Liver (tissue), 9 donors: ENCODE results near the gene COL4A4. TPM values are rescaled to one million over a fixed set of nuclear protein-coding genes. Genes with fewer than 3 reads are reported as not detected.
"Not testable (repeated sequence)": the region's sequence is repeated elsewhere in the genome, so short reads cannot be mapped to it uniquely, and the experiment has no call there.

Experiments
- DNase-seq: peaks from one replicate; pipeline ENCODE4 v3.0.0-alpha.2; 2017; ENCODE audit warnings: low spot score
- H3K27ac ChIP-seq, 2 donors: one replicate each; pipeline ENCODE4 v1.7.0; 2013; ENCODE audit warnings: inconsistent platforms in 2 of 2, low read length in 2 of 2, control low read depth in 1 of 2, low read depth in 1 of 2, mild to moderate bottlenecking in 1 of 2
- H3K27me3 ChIP-seq, 4 donors: one replicate each; pipeline versions ENCODE4 v1.6.1 to v1.7.0; 2013; ENCODE audit warnings: low read length in 3 of 4, inconsistent platforms in 1 of 4, mild to moderate bottlenecking in 1 of 4, moderate library complexity in 1 of 4; ENCODE audit not compliant: control insufficient read depth in 4 of 4, insufficient read depth in 4 of 4
- H3K36me3 ChIP-seq, 4 donors: one replicate each; pipeline versions ENCODE4 v1.6.1 to v1.7.0; 2013; ENCODE audit warnings: low read length in 3 of 4, mild to moderate bottlenecking in 3 of 4, low read depth in 1 of 4, moderate library complexity in 1 of 4; ENCODE audit not compliant: control insufficient read depth in 4 of 4, insufficient read depth in 3 of 4
- H3K4me1 ChIP-seq, 4 donors: one replicate each; pipeline versions ENCODE4 v1.6.1 to v1.7.0; 2013; ENCODE audit warnings: low read length in 3 of 4, mild to moderate bottlenecking in 3 of 4, moderate library complexity in 1 of 4; ENCODE audit not compliant: control insufficient read depth in 4 of 4, insufficient read depth in 4 of 4
- H3K4me3 ChIP-seq, 3 donors: one replicate each; pipeline versions ENCODE4 v1.6.1 to v1.7.0; 2013; ENCODE audit warnings: low read length in 3 of 3, control low read depth in 1 of 3, low read depth in 1 of 3, mild to moderate bottlenecking in 1 of 3
- H3K9ac ChIP-seq, 2 donors: one replicate each; pipeline ENCODE4 v1.7.0; 2013; ENCODE audit warnings: low read length in 2 of 2, mild to moderate bottlenecking in 2 of 2, moderate library complexity in 2 of 2, control low read depth in 1 of 2, low read depth in 1 of 2
- H3K9me3 ChIP-seq, 4 donors: one replicate each; pipeline versions ENCODE4 v1.6.1 to v1.7.0; 2013; ENCODE audit warnings: low read length in 3 of 4; ENCODE audit not compliant: control insufficient read depth in 4 of 4
- FOXA2 ChIP-seq: IDR thresholded peaks from 2 replicates; pipeline ENCODE4 v1.6.1; 2016; ENCODE audit warnings: antibody characterized with exemption
- GABPA ChIP-seq, 2 donors: IDR thresholded peaks in 1 of 2; conservative IDR thresholded peaks in 1 of 2; 2 replicates each; pipeline ENCODE4 v1.6.1; 2016; ENCODE audit warnings: antibody characterized with exemption in 2 of 2, mild to moderate bottlenecking in 1 of 2, moderate library complexity in 1 of 2
- HNF4G ChIP-seq: IDR thresholded peaks from 2 replicates; pipeline ENCODE4 v1.6.1; 2016; ENCODE audit warnings: antibody characterized with exemption
- JUND ChIP-seq, 2 donors: IDR thresholded peaks; 2 replicates each; pipeline ENCODE4 v1.6.1; 2016; ENCODE audit warnings: antibody characterized with exemption in 2 of 2
- NR2F2 ChIP-seq: IDR thresholded peaks from 2 replicates; pipeline ENCODE4 v1.6.1; 2016; ENCODE audit warnings: antibody characterized with exemption
- RAD21 ChIP-seq, 2 donors: IDR thresholded peaks; 2 replicates each; pipeline ENCODE4 v1.6.1; 2016; ENCODE audit warnings: antibody characterized with exemption in 2 of 2, mild to moderate bottlenecking in 2 of 2
- RXRA ChIP-seq, 2 donors: IDR thresholded peaks; 2 replicates each; pipeline ENCODE4 v1.6.1; 2017 to 2018; ENCODE audit warnings: antibody characterized with exemption in 2 of 2, mild to moderate bottlenecking in 1 of 2
- TAF1 ChIP-seq: conservative IDR thresholded peaks from 2 replicates; pipeline ENCODE4 v1.6.1; 2016; ENCODE audit warnings: antibody characterized with exemption, mild to moderate bottlenecking
- YY1 ChIP-seq: IDR thresholded peaks from 2 replicates; pipeline ENCODE4 v1.6.1; 2016; ENCODE audit warnings: antibody characterized with exemption, mild to moderate bottlenecking
- WGBS: extraction: QIAGEN DNeasy Blood & Tissue Kit; methylation state at CpG from one replicate; pipeline ENCODE4 v1.1.7; 2013; 5-methylcytosine and 5-hydroxymethylcytosine counted together
- polyA plus RNA-seq, 2 donors: library from polyadenylated mRNA; stranded (reverse) in 1 of 2; unstranded in 1 of 2; fragments of 200-250 nt in 1 of 2; fragments of >200 nt in 1 of 2; fragmentation: Nextera tagmentation in 1 of 2; extraction: Ambion mirVana in 1 of 2; gene quantifications; one replicate each; pipeline versions ENCODE4 v1.2.1 to v1.2.3, GENCODE V29; 2013 to 2015
- total RNA-seq, 2 donors: library from RNA; depleted of rRNA; stranded (reverse); fragments of >200 nt; gene quantifications; one replicate each; pipeline ENCODE4 v1.2.3, GENCODE V29; 2014
- TF ChIP-seq, protein P1 (sequence below): IDR thresholded peaks from 2 replicates; pipeline ENCODE4 v1.6.1; 2016; ENCODE audit warnings: antibody characterized with exemption, mild to moderate bottlenecking
- TF ChIP-seq, protein P2 (sequence below): IDR thresholded peaks from 2 replicates; pipeline ENCODE4 v1.6.1; 2016; ENCODE audit warnings: antibody characterized with exemption
- TF ChIP-seq, protein P3 (sequence below): IDR thresholded peaks from 2 replicates; pipeline ENCODE4 v1.6.1; 2016; ENCODE audit warnings: antibody characterized with exemption
- donor health status: healthy.
- donor health status: healthy.
- donor health status: healthy.
- donor health status: healthy.
- donor health status: healthy.

The COL4A4 gene
- total and polyA plus RNA-seq, 4 donors = 0.14 to 3.8 (median 0.82) TPM

DNA sequence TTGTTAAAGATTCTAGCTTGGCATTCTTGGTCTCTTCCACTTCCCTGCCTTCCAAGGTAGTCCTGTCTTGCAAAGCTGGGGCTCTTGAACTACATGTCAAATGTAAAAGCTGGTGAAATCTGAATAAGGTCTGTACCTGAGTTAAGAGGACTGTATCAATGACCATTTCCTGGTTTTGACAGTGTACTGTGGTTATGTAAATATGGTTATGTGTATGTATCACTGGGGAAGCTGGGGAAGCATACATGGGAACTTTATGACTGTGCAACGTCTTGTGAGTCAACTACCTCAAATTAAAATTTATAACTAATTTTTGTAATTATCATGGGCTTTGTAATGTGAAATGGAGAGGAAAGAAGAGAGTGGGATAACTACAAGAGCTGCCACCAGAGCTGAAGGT lies 81.7 kb downstream of the COL4A4 start:
- Histone ChIP-seq H3K9me3 (peaks cover 0 to 1% (median 0%) of the 10 kb centered on the region in 4 donors), H3K36me3 (no peaks in the 10 kb centered on the region), H3K27ac (no peak overlapping the region), H3K9ac (no peak overlapping the region), H3K27me3 (no peaks in the 10 kb centered on the region), H3K4me1 (no peaks in the 10 kb centered on the region), H3K4me3 (no peak overlapping the region)
- 49% methylated on average over 1 of the region's 1 CpG for WGBS
- DNase-seq = no peak
- TF ChIP-seq, protein P1, sequence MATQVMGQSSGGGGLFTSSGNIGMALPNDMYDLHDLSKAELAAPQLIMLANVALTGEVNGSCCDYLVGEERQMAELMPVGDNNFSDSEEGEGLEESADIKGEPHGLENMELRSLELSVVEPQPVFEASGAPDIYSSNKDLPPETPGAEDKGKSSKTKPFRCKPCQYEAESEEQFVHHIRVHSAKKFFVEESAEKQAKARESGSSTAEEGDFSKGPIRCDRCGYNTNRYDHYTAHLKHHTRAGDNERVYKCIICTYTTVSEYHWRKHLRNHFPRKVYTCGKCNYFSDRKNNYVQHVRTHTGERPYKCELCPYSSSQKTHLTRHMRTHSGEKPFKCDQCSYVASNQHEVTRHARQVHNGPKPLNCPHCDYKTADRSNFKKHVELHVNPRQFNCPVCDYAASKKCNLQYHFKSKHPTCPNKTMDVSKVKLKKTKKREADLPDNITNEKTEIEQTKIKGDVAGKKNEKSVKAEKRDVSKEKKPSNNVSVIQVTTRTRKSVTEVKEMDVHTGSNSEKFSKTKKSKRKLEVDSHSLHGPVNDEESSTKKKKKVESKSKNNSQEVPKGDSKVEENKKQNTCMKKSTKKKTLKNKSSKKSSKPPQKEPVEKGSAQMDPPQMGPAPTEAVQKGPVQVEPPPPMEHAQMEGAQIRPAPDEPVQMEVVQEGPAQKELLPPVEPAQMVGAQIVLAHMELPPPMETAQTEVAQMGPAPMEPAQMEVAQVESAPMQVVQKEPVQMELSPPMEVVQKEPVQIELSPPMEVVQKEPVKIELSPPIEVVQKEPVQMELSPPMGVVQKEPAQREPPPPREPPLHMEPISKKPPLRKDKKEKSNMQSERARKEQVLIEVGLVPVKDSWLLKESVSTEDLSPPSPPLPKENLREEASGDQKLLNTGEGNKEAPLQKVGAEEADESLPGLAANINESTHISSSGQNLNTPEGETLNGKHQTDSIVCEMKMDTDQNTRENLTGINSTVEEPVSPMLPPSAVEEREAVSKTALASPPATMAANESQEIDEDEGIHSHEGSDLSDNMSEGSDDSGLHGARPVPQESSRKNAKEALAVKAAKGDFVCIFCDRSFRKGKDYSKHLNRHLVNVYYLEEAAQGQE = no peak
- TF ChIP-seq RAD21 (IDR thresholded peaks at IDR 0.05) (no peak), TAF1 (no peak), RXRA (IDR thresholded peaks at IDR 0.05) (no peak), JUND (IDR thresholded peaks at IDR 0.05) (no peak), FOXA2 (no peak), YY1 (no peak), HNF4G (no peak), NR2F2 (no peak)
- TF ChIP-seq, protein P2, sequence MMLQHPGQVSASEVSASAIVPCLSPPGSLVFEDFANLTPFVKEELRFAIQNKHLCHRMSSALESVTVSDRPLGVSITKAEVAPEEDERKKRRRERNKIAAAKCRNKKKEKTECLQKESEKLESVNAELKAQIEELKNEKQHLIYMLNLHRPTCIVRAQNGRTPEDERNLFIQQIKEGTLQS = no peak
- TF ChIP-seq, protein P3, sequence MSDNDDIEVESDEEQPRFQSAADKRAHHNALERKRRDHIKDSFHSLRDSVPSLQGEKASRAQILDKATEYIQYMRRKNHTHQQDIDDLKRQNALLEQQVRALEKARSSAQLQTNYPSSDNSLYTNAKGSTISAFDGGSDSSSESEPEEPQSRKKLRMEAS = no peak

DNA sequence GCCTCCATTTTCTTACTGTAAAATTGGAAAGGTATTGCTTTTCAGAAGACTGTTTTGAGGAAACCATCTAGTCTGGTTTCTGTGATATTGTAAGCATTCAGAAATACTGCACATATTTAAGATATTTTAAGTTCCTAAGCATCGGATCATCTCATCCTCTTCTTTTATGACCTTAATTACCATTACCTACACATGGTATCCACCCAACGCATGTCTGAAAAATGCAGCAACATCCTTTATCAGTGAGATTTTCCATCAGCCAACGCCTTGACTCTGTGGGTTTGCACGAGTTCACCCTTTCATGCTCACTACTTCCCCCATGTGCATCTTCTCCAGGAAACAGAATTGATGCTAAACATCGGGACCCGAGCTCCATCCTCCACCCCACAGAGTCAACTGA lies 84.3 kb downstream of the COL4A4 start:
- no peak for DNase-seq
- Histone ChIP-seq H3K4me3 (no peak overlapping the region), H3K36me3 (no peaks in the 10 kb centered on the region), H3K27ac (no peak overlapping the region), H3K4me1 (no peaks in the 10 kb centered on the region), H3K9me3 (no peaks in the 10 kb centered on the region), H3K9ac (no peak overlapping the region), H3K27me3 (no peaks in the 10 kb centered on the region)
- 84% methylated on average over 6 of the region's 6 CpGs for WGBS
- no peak for TF ChIP-seq TAF1
- no peak for TF ChIP-seq GABPA (IDR thresholded peaks at IDR 0.05 in 1 of 2, conservative IDR thresholded peaks at IDR 0.05 in 1 of 2)

DNA sequence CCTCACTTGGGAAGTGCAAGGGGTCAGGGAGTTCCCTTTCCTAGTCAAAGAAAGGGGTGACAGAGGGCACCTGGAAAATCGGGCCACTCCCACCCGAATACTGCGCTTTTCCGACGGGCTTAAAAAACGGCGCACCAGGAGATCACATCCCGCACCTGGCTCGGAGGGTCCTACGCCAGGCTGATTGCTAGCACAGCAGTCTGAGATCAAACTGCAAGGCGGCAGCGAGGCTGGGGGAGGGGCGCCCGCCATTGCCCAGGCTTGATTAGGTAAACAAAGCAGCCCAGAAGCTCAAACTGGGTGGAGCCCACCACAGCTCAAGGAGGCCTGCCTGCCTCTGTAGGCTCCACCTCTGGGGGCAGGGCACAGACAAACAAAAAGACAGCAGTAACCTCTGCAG lies 98.9 kb downstream of the COL4A4 start:
- DNase-seq, H3K4me1 ChIP-seq, H3K4me3 ChIP-seq, H3K27ac ChIP-seq, H3K9ac ChIP-seq, H3K27me3 ChIP-seq, H3K9me3 ChIP-seq, H3K36me3 ChIP-seq: not testable (repeated sequence)
- WGBS = 74% methylated on average over 14 of the region's 14 CpGs
